Hindlimb muscle (tissue), 1 donor: ENCODE results near the gene TXNL4A. TPM values are rescaled to one million over a fixed set of nuclear protein-coding genes. Genes with fewer than 3 reads are reported as not detected.

ENCODE experiments used
- DNase-seq: peaks from one replicate; pipeline ENCODE4 v3.0.0-alpha.2; 2013
- polyA plus RNA-seq: library from polyadenylated mRNA; unstranded; fragments of 120-200 nt; gene quantifications from one replicate; pipeline ENCODE4 v1.2.1, GENCODE V29; 2013; ENCODE audit not compliant: insufficient read length

The TXNL4A gene
- polyA plus RNA-seq, 1 donor = 86.7 TPM

- no peak for DNase-seq
Observed at GRCh38 chr18:79934311-79935097, 53.9 kb downstream of the TXNL4A start.

- DNase-seq = no peak
Observed at GRCh38 chr18:79933765-79934164, 54.6 kb downstream of the TXNL4A start.

GRCh38 chr18:79932907-79933306 is 55.5 kb downstream of the TXNL4A start:
- DNase-seq = no peak

GRCh38 chr18:79931475-79931874 is 56.9 kb downstream of the TXNL4A start:
- DNase-seq = no peak

- no peak for DNase-seq
Observed at GRCh38 chr18:79930020-79930642, 58.2 kb downstream of the TXNL4A start.

GRCh38 chr18:79928563-79928960 is 59.8 kb downstream of the TXNL4A start:
- DNase-seq = no peak

GRCh38 chr18:79927607-79928562 is 60.5 kb downstream of the TXNL4A start:
- no peak for DNase-seq

GRCh38 chr18:79926715-79927606 is 61.4 kb downstream of the TXNL4A start:
- no peak for DNase-seq

- no peak for DNase-seq
Observed at GRCh38 chr18:79926306-79926705, 62.1 kb downstream of the TXNL4A start.

GRCh38 chr18:79924814-79925731 is 63.3 kb downstream of the TXNL4A start:
- peak; percentile 30 for DNase-seq

- DNase-seq = no peak
Observed at GRCh38 chr18:79923896-79924585, 64.3 kb downstream of the TXNL4A start.

GRCh38 chr18:79922971-79923411 is 65.4 kb downstream of the TXNL4A start:
- DNase-seq = no peak

- DNase-seq = no peak
Observed at GRCh38 chr18:79921984-79922965, 66.1 kb downstream of the TXNL4A start.

Other genes starting within 250 kb of the TXNL4A start
- gene KCNG2, start 190.6 kb downstream of the TXNL4A start, polyA plus RNA-seq = 0.86 TPM
- gene SLC66A2, start 36.9 kb downstream of the TXNL4A start, polyA plus RNA-seq = 25.3 TPM
- gene HSBP1L1, start 23.9 kb downstream of the TXNL4A start, polyA plus RNA-seq = 4.1 TPM
- gene RBFA, start 45.9 kb upstream of the TXNL4A start, polyA plus RNA-seq = 30.0 TPM
- gene ADNP2, start 120.7 kb upstream of the TXNL4A start, polyA plus RNA-seq = 10.3 TPM